WTC11 (cell line): ENCODE data around the gene LPCAT3. TPM values are rescaled to one million over a fixed set of nuclear protein-coding genes. Genes with fewer than 3 reads are reported as not detected.

ENCODE experiments used
- ATAC-seq: fragments of 200-7000 bp; cut with Tn5 transposase; 2 replicates; pipeline ENCODE4 v1.10.0; 2021; ENCODE audit warnings: mild to moderate bottlenecking, moderate library complexity
- CTCF ChIA-PET: fragments of 300-600 bp; sonication (Branson Sonifier 250); formaldehyde crosslinking; loops from one replicate; lab custom pipeline; 2021; ENCODE audit warnings: antibody characterized with exemption; lab: Charles Lee
- POLR2A ChIA-PET: fragments of 350-600 bp; sonication (Branson Sonifier 250); formaldehyde crosslinking; loops from one replicate; lab custom pipeline; 2021; ENCODE audit warnings: antibody characterized with exemption; lab: Charles Lee
- DNase-seq: peaks from one replicate; pipeline ENCODE4 v3.0.0; 2021; ENCODE audit warnings: low spot score
- H3K27ac Mint-ChIP-seq: 2 replicates; pipeline ENCODE4 v1.8.0; 2021; ENCODE audit warnings: mixed read lengths
- H3K27me3 Mint-ChIP-seq: 2 replicates; pipeline ENCODE4 v1.8.0; 2021; ENCODE audit warnings: low read depth, mild to moderate bottlenecking, moderate library complexity, mixed read lengths
- H3K36me3 Mint-ChIP-seq: 2 replicates; pipeline ENCODE4 v1.8.0; 2021; ENCODE audit warnings: mixed read lengths
- H3K4me1 Mint-ChIP-seq: 2 replicates; pipeline ENCODE4 v1.8.0; 2022; ENCODE audit warnings: mixed read lengths
- H3K4me3 Mint-ChIP-seq: 2 replicates; pipeline ENCODE4 v1.8.0; 2021; ENCODE audit warnings: mild to moderate bottlenecking, moderate library complexity, mixed read lengths
- H3K9me3 Mint-ChIP-seq: 2 replicates; pipeline ENCODE4 v1.8.0; 2021; ENCODE audit warnings: mixed read lengths
- AR ChIP-seq: fragments of 250-450 bp; sonication (Bioruptor Pico); IDR thresholded peaks from 2 replicates; pipeline ENCODE4 v1.9.0; 2021; ENCODE audit warnings: mild to moderate bottlenecking
- ESRRA ChIP-seq: sonication (generic); formaldehyde crosslinking; IDR thresholded peaks from 2 replicates; pipeline ENCODE4 v1.8.1; 2022; ENCODE audit warnings: mild to moderate bottlenecking, missing genetic modification reagents, borderline replicate concordance
- ETV6 ChIP-seq: sonication (generic); formaldehyde crosslinking; IDR thresholded peaks from 2 replicates; pipeline ENCODE4 v1.8.1; 2022; ENCODE audit warnings: mild to moderate bottlenecking, missing genetic modification reagents
- FOXJ3 ChIP-seq: sonication (generic); formaldehyde crosslinking; IDR thresholded peaks from 2 replicates; pipeline ENCODE4 v1.9.0; 2021; ENCODE audit warnings: missing genetic modification reagents, mild to moderate bottlenecking, borderline replicate concordance
- HMGA2 ChIP-seq: fragments of 250-450 bp; sonication (Bioruptor Pico); IDR thresholded peaks from 2 replicates; pipeline ENCODE4 v1.4.0; 2021; ENCODE audit warnings: mild to moderate bottlenecking, moderate library complexity
- IRF2 ChIP-seq: sonication (generic); formaldehyde crosslinking; IDR thresholded peaks from 2 replicates; pipeline ENCODE4 v1.8.0; 2022; ENCODE audit warnings: low read depth, missing genetic modification reagents, borderline replicate concordance
- NFATC4 ChIP-seq: fragments of 250-450 bp; sonication (Bioruptor Pico); IDR thresholded peaks from 2 replicates; pipeline ENCODE4 v1.9.0; 2021; ENCODE audit warnings: mild to moderate bottlenecking
- NFE2L1 ChIP-seq: sonication (generic); formaldehyde crosslinking; IDR thresholded peaks from 2 replicates; pipeline ENCODE4 v1.8.1; 2023; ENCODE audit warnings: missing genetic modification reagents
- NR1H2 ChIP-seq: sonication (generic); formaldehyde crosslinking; IDR thresholded peaks from 2 replicates; pipeline ENCODE4 v1.9.0; 2021; ENCODE audit warnings: mild to moderate bottlenecking, moderate library complexity, missing genetic modification reagents
- NR3C1 ChIP-seq: sonication (generic); formaldehyde crosslinking; conservative IDR thresholded peaks from 2 replicates; pipeline ENCODE4 v1.8.1; 2023; ENCODE audit warnings: low read depth, mild to moderate bottlenecking, missing genetic modification reagents
- PRDM15 ChIP-seq: sonication (generic); formaldehyde crosslinking; IDR thresholded peaks from 2 replicates; pipeline ENCODE4 v1.8.0; 2022; ENCODE audit warnings: missing genetic modification reagents
- SMAD4 ChIP-seq: sonication (generic); formaldehyde crosslinking; IDR thresholded peaks from 2 replicates; pipeline ENCODE4 v1.8.0; 2022; ENCODE audit warnings: mild to moderate bottlenecking, missing genetic modification reagents
- SOX15 ChIP-seq: fragments of 250-450 bp; sonication (Bioruptor Pico); IDR thresholded peaks from 2 replicates; pipeline ENCODE4 v1.9.0; 2021; ENCODE audit warnings: mild to moderate bottlenecking
- SP1 ChIP-seq: sonication (generic); formaldehyde crosslinking; conservative IDR thresholded peaks from 2 replicates; pipeline ENCODE4 v1.8.1; 2022; ENCODE audit warnings: missing genetic modification reagents
- TCF7 ChIP-seq: sonication (generic); formaldehyde crosslinking; IDR thresholded peaks from 2 replicates; pipeline ENCODE4 v1.8.0; 2022; ENCODE audit warnings: mild to moderate bottlenecking, low read depth, missing genetic modification reagents, moderate library complexity
- TEAD1 ChIP-seq: sonication (generic); formaldehyde crosslinking; IDR thresholded peaks from 2 replicates; pipeline ENCODE4 v1.8.0; 2022; ENCODE audit warnings: mild to moderate bottlenecking, missing genetic modification reagents
- TP53 ChIP-seq: sonication (generic); formaldehyde crosslinking; IDR thresholded peaks from 2 replicates; pipeline ENCODE4 v1.8.1; 2023; ENCODE audit warnings: mild to moderate bottlenecking, missing genetic modification reagents
- ZNF138 ChIP-seq: sonication (generic); formaldehyde crosslinking; conservative IDR thresholded peaks from 2 replicates; pipeline ENCODE4 v1.8.1; 2022; ENCODE audit warnings: mild to moderate bottlenecking, moderate library complexity, missing genetic modification reagents
- ZNF219 ChIP-seq: sonication (generic); formaldehyde crosslinking; IDR thresholded peaks from 2 replicates; pipeline ENCODE4 v1.8.0; 2023; ENCODE audit warnings: missing genetic modification reagents, mild to moderate bottlenecking, borderline replicate concordance
- ZNF263 ChIP-seq: sonication (generic); formaldehyde crosslinking; IDR thresholded peaks from 2 replicates; pipeline ENCODE4 v1.8.1; 2022; ENCODE audit warnings: low read depth, mild to moderate bottlenecking, moderate library complexity, missing genetic modification reagents
- total RNA-seq: library from RNA; stranded (reverse); gene quantifications from 3 replicates; pipeline ENCODE4 v1.2.3, GENCODE V29; 2021

The LPCAT3 gene
- total RNA-seq, 1 experiment from 2014 or later = 40.0 TPM

- H3K27me3 Mint-ChIP-seq = no peaks in the 10 kb centered on the region
- H3K4me1 Mint-ChIP-seq = peaks cover 27% of the 10 kb centered on the region
- H3K36me3 Mint-ChIP-seq = 0 out of 2 replicates have a peak, but pooled peaks cover 2% of the 10 kb centered on the region
- no peak for ATAC-seq
- ChIA-PET CTCF (interaction anchor here (0.7 to 2.5 kb wide), 18 partner anchors 10 to 330 kb away, joined by 3 to 22 read pairs (median 4); partner anchors contain the start of genes C12orf57, C1RL, C1S and SPSB2), POLR2A (interaction anchor here (0.6 to 1.6 kb wide), 5 partner anchors 13 to 81 kb away, joined by 3 to 10 read pairs (median 5); partner anchors contain the start of genes C12orf57 and RNU7-1)
- peak overlapping the region; percentile 95 for H3K4me3 Mint-ChIP-seq
- TF ChIP-seq ZNF219 (no peak), TP53 (CRISPR knock-in tag) (no peak), ZNF138 (no peak), NR3C1 (CRISPR knock-in tag) (no peak), HMGA2 (no peak), NFATC4 (CRISPR knock-in tag) (no peak), PRDM15 (CRISPR knock-in tag) (no peak), ZNF263 (CRISPR knock-in tag) (no peak), FOXJ3 (CRISPR knock-in tag) (no peak), TEAD1 (CRISPR knock-in tag) (no peak), NR1H2 (CRISPR knock-in tag) (no peak), IRF2 (CRISPR knock-in tag) (no peak), NFE2L1 (CRISPR knock-in tag) (no peak), SP1 (CRISPR knock-in tag) (no peak), TCF7 (CRISPR knock-in tag) (no peak), SMAD4 (CRISPR knock-in tag) (no peak), SOX15 (CRISPR knock-in tag) (no peak), ETV6 (no peak)
- DNase-seq = no peak
- no peaks in the 10 kb centered on the region for H3K9me3 Mint-ChIP-seq
- peak overlapping the region; percentile 63 for H3K27ac Mint-ChIP-seq
Observed at GRCh38 chr12:7019043-7019569, 830 bp upstream of the LPCAT3 start.

- ChIA-PET POLR2A (interaction anchor here (0.8 to 1.6 kb wide), 6 partner anchors 43 to 80 kb away, joined by 3 to 10 read pairs (median 4); partner anchors contain the start of genes C12orf57 and RNU7-1), CTCF (interaction anchor here (0.7 to 2.5 kb wide), 26 partner anchors 9 to 145 kb away, joined by 3 to 22 read pairs (median 4); partner anchors contain the start of genes C12orf57, C1RL, C1S and SPSB2)
- peaks cover 27% of the 10 kb centered on the region for H3K4me1 Mint-ChIP-seq
- H3K27me3 Mint-ChIP-seq = no peaks in the 10 kb centered on the region
- TF ChIP-seq AR (CRISPR knock-in tag) (no peak), ESRRA (CRISPR knock-in tag) (0 out of 2 replicates have a peak, but pooled peaks have one; percentile 40)
- ATAC-seq (peak; percentile 40), DNase-seq (no peak)
- H3K27ac Mint-ChIP-seq = peak overlapping the region; percentile 73; the same call in 1 of the 2 replicates
- H3K9me3 Mint-ChIP-seq = no peaks in the 10 kb centered on the region
- 0 out of 2 replicates have a peak, but pooled peaks cover 3% of the 10 kb centered on the region for H3K36me3 Mint-ChIP-seq
- H3K4me3 Mint-ChIP-seq = peak overlapping the region; percentile 95
Observed at GRCh38 chr12:7017870-7018349, 366 bp downstream of the LPCAT3 start.
